HG02840 (cell line): Measurements from ENCODE around the gene PEDS1.
A peak's percentile ranks its signal among the peaks of the same experiment; 100 is the strongest.
"Not testable (repeated sequence)": the region's sequence is repeated elsewhere in the genome, so short reads cannot be mapped to it uniquely, and the experiment has no call there.

Experiments used
- ATAC-seq: cut with Tn5 transposase; IDR thresholded peaks from one replicate; pipeline ENCODE4 v1.9.1; 2021; ENCODE audit warnings: mild to moderate bottlenecking, moderate library complexity, moderate number of reproducible peaks; ENCODE audit not compliant: unreplicated experiment, low FRiP score

Gene PEDS1

DNA sequence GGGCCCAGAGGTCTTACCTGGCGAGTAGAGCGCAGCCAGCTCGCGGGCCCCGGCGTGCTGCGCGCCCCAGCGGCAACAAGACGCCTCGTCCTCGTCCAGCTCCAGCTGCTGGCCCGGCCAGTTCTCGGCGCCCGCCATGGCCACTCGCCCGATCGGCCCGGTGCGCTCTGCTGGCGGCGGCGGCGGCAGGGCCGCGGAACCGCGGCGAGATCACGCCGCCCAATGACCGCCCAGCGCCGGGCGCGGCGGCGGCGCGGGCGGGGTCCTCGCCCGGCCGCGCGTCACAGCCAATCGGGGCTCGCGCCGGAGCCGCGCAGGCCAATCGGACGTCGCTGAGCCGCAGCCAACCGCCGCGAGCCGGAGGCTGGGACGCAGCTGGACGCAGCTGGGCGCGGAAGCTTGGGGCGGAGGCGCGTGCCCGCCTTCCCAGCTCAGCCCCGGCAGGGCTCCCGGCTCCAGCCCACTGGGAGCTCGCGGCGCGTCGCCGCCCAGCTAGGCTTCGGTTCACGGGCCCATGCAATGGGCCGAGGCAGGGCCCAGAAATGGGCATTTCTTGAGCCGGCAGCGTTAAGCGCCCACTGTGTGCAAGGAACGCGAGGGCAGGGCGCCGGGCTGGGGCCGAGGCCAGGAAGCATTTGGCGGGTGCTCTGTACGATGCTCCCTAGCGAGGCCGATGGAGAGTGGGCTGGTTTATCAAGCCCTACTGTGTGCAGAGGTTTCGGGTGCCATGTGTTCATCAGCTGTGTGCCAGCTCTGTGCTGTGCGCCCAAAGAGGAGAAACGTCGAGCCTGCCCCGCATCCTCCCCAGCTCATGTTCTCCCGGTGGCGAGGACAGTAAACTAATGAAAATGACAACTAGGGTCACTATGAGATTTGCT lies at the start of gene PEDS1:
Gene PEDS1 (minus strand): TSS at position 224 of the 878 bp plus-strand sequence. CDS start 86 bp downstream, at position 138.
- peak; percentile 82 for ATAC-seq

DNA sequence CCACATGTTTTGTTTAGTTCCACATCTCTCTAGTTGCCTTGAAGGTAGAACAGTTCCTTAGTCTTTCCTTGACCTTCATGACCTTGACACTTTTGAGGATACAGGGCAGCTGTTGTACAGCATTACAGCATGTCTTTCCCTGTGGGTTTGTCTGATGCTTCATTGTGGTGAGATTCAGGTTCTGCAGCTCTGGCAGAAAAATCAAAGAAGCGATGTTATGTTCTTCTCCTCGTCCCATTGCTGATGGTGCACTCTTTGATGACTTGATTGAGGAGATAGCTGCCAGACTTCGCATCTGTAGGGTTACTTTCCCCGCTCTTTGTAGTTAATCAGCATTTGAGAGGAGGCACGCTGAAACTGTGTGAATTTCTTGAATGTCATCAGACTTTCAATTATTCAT lies 49.2 kb upstream of the PEDS1 start:
- ATAC-seq: no peak

DNA sequence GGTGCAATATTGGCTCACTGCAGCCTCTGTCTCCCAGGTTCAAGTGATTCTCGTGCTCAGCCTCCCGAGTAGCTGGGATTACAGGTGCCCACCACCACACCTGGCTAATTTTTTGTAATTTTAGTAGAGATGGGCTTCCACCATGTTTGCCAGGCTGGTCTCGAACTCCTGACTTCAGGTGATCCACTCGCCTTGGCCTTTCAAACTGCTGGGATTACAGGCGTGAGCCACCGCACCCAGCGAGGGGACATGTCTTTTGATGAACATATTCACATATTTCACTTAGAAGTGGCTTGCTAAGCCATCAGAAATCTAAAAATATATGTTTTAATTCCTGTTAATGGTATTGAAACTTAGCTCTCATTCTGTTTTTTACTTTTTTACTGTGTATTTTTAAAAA lies 48.2 kb upstream of the PEDS1 start:
- ATAC-seq: not testable (repeated sequence)

DNA sequence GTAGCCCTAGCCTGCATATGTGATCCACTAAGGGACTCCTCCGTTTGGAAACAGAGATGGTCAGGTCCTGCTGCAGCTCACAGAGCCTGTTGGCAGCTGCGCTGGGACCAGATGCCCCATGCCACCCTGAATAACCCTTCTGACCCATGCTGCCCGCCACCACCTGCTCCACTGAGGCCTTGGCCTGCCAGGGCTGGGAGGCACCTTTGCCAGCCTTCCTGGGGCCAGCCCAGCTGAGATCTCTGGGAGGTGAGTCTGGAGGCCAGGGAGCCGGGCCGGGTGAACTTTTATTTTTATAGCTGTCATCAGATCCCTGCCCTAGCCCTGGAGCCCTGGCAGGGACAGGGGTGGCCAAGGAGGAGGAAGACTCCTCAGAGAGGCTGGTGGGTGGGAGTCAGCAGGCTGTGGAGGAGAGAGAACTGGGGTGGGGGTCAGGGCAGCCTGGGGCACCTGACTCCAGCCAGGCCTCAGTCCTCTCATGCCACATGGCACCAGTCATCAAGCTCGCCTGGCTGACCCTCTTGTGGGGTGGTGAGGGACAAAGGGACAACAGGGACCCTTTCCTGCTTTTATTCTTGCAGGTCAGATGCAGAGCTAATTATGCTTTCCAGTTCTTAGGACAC lies 47.1 kb upstream of the PEDS1 start:
- no peak for ATAC-seq

DNA sequence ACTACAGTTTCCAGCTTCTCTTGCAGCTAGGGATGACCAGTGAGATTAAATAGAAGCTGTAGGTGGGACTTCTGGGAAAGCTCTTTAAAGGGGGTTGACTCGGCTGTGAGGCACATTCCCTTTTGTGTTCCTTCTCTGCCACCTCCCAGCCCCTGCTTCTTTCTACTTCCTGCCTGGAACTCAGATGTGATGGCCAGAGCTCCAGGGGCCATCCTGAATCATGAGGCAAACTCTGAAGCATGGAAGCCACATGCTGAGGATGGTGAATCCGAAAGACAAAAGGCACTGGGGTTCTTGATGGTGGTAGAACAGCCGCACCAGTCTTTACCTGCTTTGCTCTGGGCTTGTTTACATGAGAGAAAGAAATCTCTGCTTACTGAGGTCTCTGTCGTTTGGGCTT lies 46.2 kb upstream of the PEDS1 start:
- no peak for ATAC-seq

DNA sequence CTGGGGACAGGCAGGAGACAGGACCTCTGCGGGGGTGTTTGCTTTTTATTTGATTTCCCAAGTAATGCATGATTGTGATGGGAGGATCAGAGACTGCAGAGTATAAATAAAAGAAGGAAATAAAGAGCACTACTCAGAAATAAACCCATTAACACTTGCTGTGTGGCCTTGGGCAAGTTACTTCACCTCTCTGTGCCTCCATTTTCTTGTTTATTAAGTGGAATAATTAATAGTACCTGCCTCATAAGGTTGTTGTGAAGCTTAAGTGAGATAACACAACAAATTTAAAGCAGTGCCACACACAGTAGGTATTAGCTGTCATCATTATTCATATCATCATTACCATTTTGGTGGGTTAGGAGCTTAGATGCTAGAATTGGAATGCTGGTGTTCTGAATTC lies 45.2 kb upstream of the PEDS1 start:
- ATAC-seq: no peak

DNA sequence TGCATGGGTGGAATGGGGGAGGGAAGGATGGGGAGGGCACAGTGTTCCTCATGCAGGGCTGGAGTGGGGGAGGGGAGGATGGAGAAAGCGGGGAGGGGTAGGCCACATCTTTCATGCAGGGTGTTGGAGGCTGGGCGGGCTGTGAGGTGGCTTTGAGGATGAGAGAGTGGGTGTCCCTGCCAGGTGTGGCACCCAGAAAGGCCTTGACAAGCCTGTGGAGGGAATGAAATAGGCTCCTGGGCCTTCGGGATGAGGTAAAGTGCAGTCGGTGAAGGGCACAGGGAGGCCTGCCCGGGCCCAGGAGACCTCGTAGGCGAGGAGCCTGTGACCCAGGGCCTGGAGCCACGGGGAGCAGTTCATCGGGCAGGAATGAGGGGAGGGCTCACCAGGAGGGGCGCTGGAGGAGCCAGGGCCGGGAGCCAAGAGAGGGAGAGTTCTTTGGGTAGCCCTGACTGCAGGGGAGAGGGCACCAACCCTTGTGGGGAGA lies 44.7 kb upstream of the PEDS1 start:
- no peak for ATAC-seq

DNA sequence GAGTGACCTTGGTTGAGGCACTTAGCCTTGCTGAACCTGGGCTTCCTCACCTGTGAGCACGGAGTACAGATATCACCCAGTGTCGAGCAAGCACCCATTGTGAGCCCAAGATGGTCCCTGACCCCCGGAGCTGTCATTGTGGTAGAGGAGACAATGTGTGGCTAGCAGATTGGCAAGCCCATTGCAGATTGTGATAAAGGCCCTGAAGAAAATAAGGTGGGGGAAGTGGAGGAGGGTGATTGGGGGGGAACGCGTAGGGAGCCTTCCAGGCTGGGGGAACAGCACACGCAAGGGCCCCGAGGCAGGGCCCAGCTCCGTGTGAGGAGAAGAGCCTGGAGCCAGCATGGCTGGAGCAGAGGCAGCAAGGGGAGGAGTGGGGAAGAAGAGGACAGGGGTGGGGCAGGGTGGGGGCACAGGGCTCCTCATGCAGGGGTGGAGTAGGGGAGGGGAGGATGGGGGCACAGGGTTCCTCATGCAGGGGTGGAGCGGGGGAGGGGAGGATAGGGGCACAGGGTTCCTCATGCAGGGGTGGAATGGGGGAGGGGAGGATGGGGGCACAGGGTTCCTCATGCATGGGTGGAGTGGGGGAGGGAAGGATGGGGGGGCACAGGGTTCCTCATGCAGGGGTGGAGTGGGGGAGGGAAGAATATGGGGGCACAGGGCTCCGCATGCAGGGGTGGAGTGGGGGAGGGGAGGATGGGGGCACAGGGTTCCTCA lies 44.1 kb upstream of the PEDS1 start:
- ATAC-seq: no peak

DNA sequence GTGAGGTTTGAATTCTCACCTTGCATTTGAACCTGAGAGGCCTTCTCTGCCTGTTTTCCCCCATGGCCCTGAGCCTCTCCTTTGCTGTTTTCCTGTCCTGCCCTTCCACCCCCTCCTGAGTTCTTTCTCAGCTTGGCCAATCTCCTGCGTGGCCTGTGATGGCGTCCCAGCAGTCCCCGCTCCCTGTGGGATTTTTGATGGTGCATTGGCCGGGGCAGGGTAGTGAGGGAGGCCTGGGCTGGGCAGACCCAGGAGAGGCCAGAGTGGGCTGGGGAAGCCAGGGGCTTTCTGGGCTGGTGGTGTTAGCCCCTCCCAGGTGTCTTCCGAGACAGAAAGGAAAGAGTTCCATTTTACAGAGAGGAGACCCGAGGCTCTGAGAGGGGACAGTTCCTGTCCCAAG lies 43.4 kb upstream of the PEDS1 start:
- ATAC-seq: no peak

DNA sequence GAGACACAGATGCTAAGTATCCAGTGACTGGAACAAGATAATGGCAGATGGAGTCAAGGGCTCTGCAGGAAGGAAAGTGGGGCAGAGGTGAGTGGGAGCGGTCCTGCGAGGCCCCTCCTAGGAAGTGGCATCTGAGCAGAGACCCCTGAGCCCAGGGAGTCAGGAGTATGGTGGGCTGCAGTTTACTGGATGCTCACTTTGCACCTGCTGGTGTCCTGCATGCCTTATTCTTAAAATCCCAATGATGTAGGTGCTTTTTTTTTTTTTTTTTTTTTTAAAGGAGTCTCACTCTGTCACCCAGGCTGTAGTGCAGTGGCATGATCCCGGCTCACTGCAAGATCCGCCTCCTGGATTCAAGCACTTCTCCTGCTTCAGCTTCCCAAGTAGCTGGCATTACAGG lies 42.7 kb upstream of the PEDS1 start:
- no peak for ATAC-seq

DNA sequence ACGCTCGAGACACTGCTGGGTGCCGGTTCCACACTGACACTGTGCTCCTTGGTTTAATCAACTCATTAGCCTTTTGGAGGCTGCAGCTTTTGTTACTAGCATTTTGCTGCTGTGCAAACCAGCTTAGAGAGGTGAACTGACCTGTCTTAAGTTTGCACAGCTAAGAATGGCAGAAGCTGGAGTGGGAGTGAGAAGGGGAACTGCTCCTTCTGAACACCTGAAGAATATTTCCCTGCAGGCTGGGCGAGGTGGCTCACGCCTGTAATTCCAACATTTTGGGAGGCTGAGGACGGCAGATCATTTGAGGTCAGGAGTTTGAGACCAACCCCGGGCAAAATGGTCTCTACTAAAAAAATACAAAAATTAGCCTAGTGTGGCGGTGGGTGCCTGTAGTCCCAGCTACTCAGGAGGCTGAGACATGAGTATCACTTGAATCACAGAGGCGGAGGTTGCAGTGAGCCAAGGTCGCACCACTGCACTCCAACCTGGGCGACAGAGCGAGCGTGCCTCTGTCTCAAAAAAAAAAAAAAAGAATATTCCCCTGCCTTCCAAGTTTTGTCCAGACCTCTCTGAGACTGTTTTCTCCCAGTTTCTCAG lies 42.1 kb upstream of the PEDS1 start:
- no peak for ATAC-seq

DNA sequence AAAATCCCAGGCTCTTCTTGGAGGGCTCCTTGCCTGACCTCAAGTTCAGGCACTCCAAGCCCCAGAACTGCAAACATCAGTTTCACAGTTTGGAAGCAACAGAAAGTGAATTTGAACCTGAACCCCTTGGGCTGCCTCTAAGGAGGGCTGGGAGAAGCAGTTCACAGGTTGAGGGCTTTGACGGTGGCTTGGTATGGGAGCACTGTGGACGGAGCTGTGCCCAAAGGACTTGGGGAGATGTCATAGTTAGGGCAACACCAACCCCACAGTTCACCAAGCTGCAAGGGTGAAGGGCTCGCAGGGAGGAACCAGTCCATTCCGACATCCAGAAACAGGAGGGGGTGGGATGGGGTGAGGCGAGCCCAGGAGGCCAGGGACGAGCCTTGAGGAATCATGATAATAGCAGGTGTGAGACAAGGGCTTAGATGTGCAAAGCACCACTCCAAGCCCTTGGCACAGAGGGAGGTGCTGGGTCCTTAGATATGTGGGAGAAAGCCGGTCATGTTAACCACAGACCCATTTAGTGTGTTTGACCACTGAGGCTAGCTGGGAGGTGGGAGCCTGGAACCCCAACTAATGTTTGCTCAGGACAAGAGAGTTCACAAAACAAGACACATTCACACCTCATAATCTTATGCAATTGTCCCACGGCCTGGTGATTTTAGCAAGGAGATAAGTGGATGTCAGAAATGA lies 41.5 kb upstream of the PEDS1 start:
- no peak for ATAC-seq

DNA sequence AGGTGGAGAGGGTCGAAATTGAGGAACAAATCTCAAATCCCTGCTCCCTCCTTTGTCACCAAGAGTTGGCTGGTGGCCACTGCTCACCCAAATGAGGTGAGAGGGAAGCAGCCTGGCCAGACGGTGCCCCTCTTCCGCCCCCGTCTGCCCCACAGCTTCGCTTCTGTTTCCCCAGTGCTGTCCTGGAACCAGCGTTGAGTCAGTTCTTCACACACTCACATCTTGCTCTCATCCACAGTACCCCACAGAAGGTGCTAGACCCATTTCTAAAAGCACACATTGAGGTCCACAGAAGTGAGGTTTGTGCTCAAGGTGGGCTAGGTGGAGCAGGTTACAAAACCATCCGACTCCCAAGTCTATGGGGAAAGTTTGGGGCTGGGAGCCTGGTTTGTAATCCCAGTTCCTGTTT lies 40.9 kb upstream of the PEDS1 start:
- ATAC-seq: no peak

DNA sequence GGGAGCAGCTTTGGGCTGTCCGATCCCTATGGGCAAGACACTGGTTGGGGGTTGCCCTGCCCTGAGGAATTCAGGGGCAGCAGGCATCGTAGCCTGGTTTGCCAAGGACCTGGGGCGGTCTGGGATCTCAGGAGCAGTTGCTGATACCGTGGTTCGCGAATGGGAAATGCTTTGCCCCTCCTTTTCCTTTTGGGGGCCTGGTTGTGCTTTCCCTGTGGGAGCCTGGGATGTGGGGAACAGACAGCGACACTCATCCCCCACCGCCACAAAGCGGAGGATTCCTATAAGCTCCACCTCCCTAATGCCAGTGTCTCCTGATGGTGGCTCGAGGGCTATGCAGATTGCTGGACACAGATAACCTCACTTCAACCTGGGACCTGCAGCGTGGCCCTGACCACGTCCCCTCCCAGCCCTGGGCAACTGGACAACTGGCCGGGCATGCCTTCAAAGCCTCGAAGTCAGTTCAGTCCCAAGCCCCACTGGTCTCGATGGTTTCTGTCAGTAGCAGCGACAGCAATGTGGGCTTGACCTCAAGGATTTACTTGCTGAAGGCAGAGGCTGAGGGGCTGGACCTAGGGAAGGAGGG lies 40.4 kb upstream of the PEDS1 start:
- no peak for ATAC-seq

DNA sequence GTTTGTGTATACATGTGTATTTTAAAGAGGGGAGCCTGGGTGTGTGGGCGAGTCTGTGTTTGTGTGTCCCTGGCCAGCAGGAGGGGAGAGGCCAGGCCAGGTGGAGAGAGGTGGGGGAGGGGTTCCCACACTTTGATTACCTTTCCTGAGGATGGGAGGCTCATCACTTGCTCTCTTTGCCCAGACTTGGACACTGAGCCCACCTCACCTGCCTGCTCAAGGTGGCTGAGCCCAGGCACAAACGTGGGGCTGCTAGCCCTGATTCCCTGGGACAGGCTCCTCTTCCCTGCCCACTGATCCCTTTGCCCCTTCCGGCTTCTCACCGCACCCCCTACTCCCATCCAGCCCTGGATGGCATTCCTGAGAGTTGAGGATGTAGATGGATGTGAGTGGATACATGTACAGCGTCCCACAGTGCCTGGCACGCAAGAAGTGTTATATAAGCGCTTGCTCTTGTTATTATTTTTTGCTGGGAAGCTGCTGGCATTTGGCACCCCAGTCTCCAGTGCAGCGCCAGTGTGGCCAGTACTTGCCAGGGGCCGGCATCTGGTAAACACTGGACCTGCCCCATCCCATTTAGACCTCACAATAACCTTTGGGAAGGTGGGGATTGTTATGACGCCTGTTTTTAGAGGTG lies 39.8 kb upstream of the PEDS1 start:
- no peak for ATAC-seq

DNA sequence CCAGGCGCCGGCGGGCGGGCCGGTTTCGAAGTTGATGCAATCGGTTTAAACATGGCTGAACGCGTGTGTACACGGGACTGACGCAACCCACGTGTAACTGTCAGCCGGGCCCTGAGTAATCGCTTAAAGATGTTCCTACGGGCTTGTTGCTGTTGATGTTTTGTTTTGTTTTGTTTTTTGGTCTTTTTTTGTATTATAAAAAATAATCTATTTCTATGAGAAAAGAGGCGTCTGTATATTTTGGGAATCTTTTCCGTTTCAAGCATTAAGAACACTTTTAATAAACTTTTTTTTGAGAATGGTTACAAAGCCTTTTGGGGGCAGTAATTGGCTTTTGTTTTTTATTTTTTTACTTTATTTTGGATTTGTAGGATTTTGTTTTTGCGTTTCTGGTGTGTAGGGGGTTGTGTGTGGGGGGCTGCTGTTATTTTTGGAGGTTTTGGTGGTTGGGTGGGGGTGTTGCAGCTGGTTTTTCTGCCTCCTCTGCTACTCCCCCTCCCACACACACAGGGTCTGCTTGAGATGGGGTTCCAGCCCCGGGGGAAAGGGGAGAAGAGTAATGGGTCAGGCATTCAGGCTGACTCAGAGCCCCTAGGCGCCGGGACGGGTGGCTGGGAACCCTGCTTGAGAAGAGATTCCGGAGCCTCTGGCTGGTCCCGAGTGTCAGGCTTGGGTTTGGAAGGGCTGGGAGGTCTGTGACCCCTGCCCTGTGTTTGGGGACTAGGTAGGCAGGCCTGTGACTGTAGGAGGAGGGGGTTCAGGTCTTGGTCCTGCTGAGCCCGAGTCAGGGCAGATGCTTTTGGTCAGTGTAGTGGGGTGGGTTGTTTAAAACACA lies 39.1 kb upstream of the PEDS1 start:
- ATAC-seq: peak; percentile 27

DNA sequence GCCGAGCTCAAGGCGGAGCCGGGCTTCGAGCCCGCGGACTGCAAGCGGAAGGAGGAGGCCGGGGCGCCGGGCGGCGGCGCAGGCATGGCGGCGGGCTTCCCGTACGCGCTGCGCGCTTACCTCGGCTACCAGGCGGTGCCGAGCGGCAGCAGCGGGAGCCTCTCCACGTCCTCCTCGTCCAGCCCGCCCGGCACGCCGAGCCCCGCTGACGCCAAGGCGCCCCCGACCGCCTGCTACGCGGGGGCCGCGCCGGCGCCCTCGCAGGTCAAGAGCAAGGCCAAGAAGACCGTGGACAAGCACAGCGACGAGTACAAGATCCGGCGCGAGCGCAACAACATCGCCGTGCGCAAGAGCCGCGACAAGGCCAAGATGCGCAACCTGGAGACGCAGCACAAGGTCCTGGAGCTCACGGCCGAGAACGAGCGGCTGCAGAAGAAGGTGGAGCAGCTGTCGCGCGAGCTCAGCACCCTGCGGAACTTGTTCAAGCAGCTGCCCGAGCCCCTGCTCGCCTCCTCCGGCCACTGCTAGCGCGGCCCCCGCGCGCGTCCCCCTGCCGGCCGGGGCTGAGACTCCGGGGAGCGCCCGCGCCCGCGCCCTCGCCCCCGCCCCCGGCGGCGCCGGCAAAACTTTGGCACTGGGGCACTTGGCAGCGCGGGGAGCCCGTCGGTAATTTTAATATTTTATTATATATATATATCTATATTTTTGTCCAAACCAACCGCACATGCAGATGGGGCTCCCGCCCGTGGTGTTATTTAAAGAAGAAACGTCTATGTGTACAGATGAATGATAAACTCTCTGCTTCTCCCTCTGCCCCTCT lies 38.2 kb upstream of the PEDS1 start:
- peak; percentile 38 for ATAC-seq

DNA sequence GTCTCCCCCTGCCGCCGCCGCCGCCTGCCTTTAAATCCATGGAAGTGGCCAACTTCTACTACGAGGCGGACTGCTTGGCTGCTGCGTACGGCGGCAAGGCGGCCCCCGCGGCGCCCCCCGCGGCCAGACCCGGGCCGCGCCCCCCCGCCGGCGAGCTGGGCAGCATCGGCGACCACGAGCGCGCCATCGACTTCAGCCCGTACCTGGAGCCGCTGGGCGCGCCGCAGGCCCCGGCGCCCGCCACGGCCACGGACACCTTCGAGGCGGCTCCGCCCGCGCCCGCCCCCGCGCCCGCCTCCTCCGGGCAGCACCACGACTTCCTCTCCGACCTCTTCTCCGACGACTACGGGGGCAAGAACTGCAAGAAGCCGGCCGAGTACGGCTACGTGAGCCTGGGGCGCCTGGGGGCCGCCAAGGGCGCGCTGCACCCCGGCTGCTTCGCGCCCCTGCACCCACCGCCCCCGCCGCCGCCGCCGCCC lies 37.6 kb upstream of the PEDS1 start:
- peak; percentile 24 for ATAC-seq
